Caki2 (cell line): Measurements from ENCODE around the gene MYOC. TPM values are rescaled to one million over a fixed set of nuclear protein-coding genes. Genes with fewer than 3 reads are reported as not detected.

Source experiments
- total RNA-seq: library from RNA; depleted of rRNA; stranded (reverse); fragments of >200 nt; shearing (Covaris generic); gene quantifications from 2 replicates; pipeline ENCODE4 v1.2.3, GENCODE V29; 2014; ENCODE audit warnings: low replicate concordance; rRNA removed

The MYOC gene
- total RNA-seq, 1 experiment from 2014 or later = not detected

Other genes starting within 250 kb of the MYOC start
- 12.2 and 27.6 TPM in 2 replicates for gene PRRC2C, start 167.2 kb downstream of the MYOC start, total RNA-seq
- not detected in 2 replicates for gene MYOCOS, start 30.4 kb downstream of the MYOC start, total RNA-seq
- 1.1 and 3.4 TPM in 2 replicates for gene VAMP4, start 89.4 kb upstream of the MYOC start, total RNA-seq
- gene METTL13, start 129.0 kb upstream of the MYOC start, total RNA-seq = 48.9 and 64.2 TPM in 2 replicates
- 1.7 TPM in 1 of 2 replicates, not detected in the other for gene DNM3, start 188.8 kb upstream of the MYOC start, total RNA-seq